SK-N-SH treated with all-trans-retinoic acid at 6 μM for 48 hours (cell line): ENCODE results near the gene COL4A2.
"Not testable (repeated sequence)": the region's sequence is repeated elsewhere in the genome, so short reads cannot be mapped to it uniquely, and the experiment has no call there.

Experiments used
- ATAC-seq: fragments of 200-7000 bp; cut with Tn5 transposase; 3 replicates; pipeline ENCODE4 v1.9.1; 2020; ENCODE audit warnings: mild to moderate bottlenecking, moderate library complexity
- ARNTL ChIP-seq: fragments of 450-650 bp; formaldehyde crosslinking; IDR thresholded peaks from 2 replicates; pipeline ENCODE4 v1.5.0; 2020; ENCODE audit warnings: low read depth, mild to moderate bottlenecking, moderate library complexity, borderline replicate concordance
- BACH2 ChIP-seq: fragments of 250-450 bp; sonication (Bioruptor Pico); IDR thresholded peaks from 2 replicates; pipeline ENCODE4 v1.9.0; 2021; ENCODE audit warnings: mild to moderate bottlenecking, borderline replicate concordance
- CSDC2 ChIP-seq: fragments of 250-450 bp; sonication (Bioruptor Pico); IDR thresholded peaks from 2 replicates; pipeline ENCODE4 v1.5.0; 2020; ENCODE audit warnings: mild to moderate bottlenecking, moderate library complexity
- ESRRG ChIP-seq: fragments of 250-450 bp; sonication (Bioruptor Pico); IDR thresholded peaks from 2 replicates; pipeline ENCODE4 v1.6.1; 2021; ENCODE audit warnings: mild to moderate bottlenecking
- GLIS3 ChIP-seq: fragments of 250-450 bp; sonication (Bioruptor Pico); IDR thresholded peaks from 2 replicates; pipeline ENCODE4 v1.5.0; 2020; ENCODE audit warnings: mild to moderate bottlenecking, moderate library complexity
- ISL1 ChIP-seq: fragments of 250-450 bp; sonication (Bioruptor Pico); IDR thresholded peaks from 2 replicates; pipeline ENCODE4 v2.1.2; 2022; ENCODE audit warnings: mild to moderate bottlenecking, moderate library complexity
- OSR1 ChIP-seq: fragments of 250-450 bp; sonication (Bioruptor Pico); IDR thresholded peaks from 2 replicates; pipeline ENCODE4 v1.8.0; 2022; ENCODE audit warnings: moderate library complexity, mild to moderate bottlenecking, inconsistent platforms
- PATZ1 ChIP-seq: fragments of 250-450 bp; sonication (Bioruptor Pico); IDR thresholded peaks from 2 replicates; pipeline ENCODE4 v1.8.0; 2020; ENCODE audit warnings: mild to moderate bottlenecking, moderate library complexity, borderline replicate concordance
- POU6F1 ChIP-seq: fragments of 250-450 bp; sonication (Bioruptor Pico); IDR thresholded peaks from 2 replicates; pipeline ENCODE4 v1.8.0; 2021; ENCODE audit warnings: low read depth, mild to moderate bottlenecking, moderate library complexity, borderline replicate concordance
- PPARA ChIP-seq: fragments of 250-450 bp; sonication (Bioruptor Pico); IDR thresholded peaks from 2 replicates; pipeline ENCODE4 v1.5.0; 2020; ENCODE audit warnings: mild to moderate bottlenecking, borderline replicate concordance
- SNAI2 ChIP-seq: fragments of 250-450 bp; sonication (Bioruptor Pico); IDR thresholded peaks from 2 replicates; pipeline ENCODE4 v1.5.0; 2020; ENCODE audit warnings: mild to moderate bottlenecking, moderate library complexity
- TCF4 ChIP-seq: fragments of 250-450 bp; sonication (Bioruptor Pico); IDR thresholded peaks from 2 replicates; pipeline ENCODE4 v1.8.0; 2021; ENCODE audit warnings: mild to moderate bottlenecking, moderate library complexity, borderline replicate concordance
- ZC3H10 ChIP-seq: fragments of 250-450 bp; sonication (Bioruptor Pico); IDR thresholded peaks from 2 replicates; pipeline ENCODE4 v1.5.1; 2021; ENCODE audit warnings: mild to moderate bottlenecking, moderate library complexity
- ZFP3 ChIP-seq: fragments of 250-450 bp; sonication (Bioruptor Pico); IDR thresholded peaks from 2 replicates; pipeline ENCODE4 v1.5.0; 2020; ENCODE audit warnings: mild to moderate bottlenecking, moderate library complexity
- ZFP30 ChIP-seq: fragments of 450-650 bp; formaldehyde crosslinking; IDR thresholded peaks from 2 replicates; pipeline ENCODE4 v1.5.0; 2022; ENCODE audit warnings: mild to moderate bottlenecking, moderate library complexity
- ZNF565 ChIP-seq: fragments of 450-650 bp; formaldehyde crosslinking; conservative IDR thresholded peaks from 2 replicates; pipeline ENCODE4 v1.5.0; 2020; ENCODE audit warnings: low read depth, mild to moderate bottlenecking, moderate library complexity
- ZNF70 ChIP-seq: fragments of 450-650 bp; formaldehyde crosslinking; IDR thresholded peaks from 2 replicates; pipeline ENCODE4 v1.5.0; 2020; ENCODE audit warnings: mild to moderate bottlenecking, moderate library complexity
- ZNF8 ChIP-seq: fragments of 450-650 bp; formaldehyde crosslinking; IDR thresholded peaks from 2 replicates; pipeline ENCODE4 v1.5.0; 2020; ENCODE audit warnings: mild to moderate bottlenecking, moderate library complexity
- TF ChIP-seq, protein P1 (sequence below): fragments of 250-450 bp; sonication (Bioruptor Pico); IDR thresholded peaks from 2 replicates; pipeline ENCODE4 v1.5.1; 2020; ENCODE audit warnings: low read depth, mild to moderate bottlenecking, moderate library complexity
- TF ChIP-seq, protein P2 (sequence below): fragments of 250-450 bp; sonication (Bioruptor Pico); IDR thresholded peaks from 2 replicates; pipeline ENCODE4 v1.5.1; 2021; ENCODE audit warnings: mild to moderate bottlenecking, moderate library complexity
- TF ChIP-seq, protein P3 (sequence below): fragments of 250-450 bp; sonication (Bioruptor Pico); IDR thresholded peaks from 2 replicates; pipeline ENCODE4 v1.5.0; 2020; ENCODE audit warnings: mild to moderate bottlenecking, moderate library complexity

Gene COL4A2

DNA sequence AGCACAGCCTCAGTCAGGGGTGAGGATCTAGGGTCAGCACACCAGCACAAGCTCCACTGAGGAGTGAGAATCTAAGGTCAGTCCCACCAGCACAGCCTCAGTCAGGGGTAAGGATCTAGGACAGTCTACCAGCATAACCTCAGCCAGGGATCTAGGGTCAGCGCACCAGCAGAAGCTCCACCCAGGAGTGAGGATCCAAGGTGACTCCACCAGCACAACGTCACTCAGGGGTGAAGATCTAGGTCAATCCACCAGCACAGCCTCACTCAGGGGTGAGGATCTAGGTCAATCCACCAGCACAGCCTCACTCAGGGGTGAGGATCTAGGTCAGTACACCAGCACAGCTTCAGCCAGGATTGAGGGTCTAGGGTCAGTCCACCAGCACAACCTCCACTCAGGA lies 189.9 kb downstream of the COL4A2 start:
- ATAC-seq = no peak
- TF ChIP-seq ZNF565 (CRISPR knock-in tag) (no peak), ZFP3 (no peak), ZNF70 (CRISPR knock-in tag) (no peak), PPARA (CRISPR knock-in tag) (no peak), BACH2 (CRISPR knock-in tag) (no peak), ESRRG (CRISPR knock-in tag) (no peak), PATZ1 (CRISPR knock-in tag) (no peak), GLIS3 (CRISPR knock-in tag) (no peak), SNAI2 (CRISPR knock-in tag) (no peak), ZC3H10 (no peak), ISL1 (CRISPR knock-in tag) (no peak), ZFP30 (no peak), TCF4 (CRISPR knock-in tag) (no peak), ARNTL (CRISPR knock-in tag) (no peak), OSR1 (no peak), CSDC2 (CRISPR knock-in tag) (no peak)
- TF ChIP-seq, protein P1, sequence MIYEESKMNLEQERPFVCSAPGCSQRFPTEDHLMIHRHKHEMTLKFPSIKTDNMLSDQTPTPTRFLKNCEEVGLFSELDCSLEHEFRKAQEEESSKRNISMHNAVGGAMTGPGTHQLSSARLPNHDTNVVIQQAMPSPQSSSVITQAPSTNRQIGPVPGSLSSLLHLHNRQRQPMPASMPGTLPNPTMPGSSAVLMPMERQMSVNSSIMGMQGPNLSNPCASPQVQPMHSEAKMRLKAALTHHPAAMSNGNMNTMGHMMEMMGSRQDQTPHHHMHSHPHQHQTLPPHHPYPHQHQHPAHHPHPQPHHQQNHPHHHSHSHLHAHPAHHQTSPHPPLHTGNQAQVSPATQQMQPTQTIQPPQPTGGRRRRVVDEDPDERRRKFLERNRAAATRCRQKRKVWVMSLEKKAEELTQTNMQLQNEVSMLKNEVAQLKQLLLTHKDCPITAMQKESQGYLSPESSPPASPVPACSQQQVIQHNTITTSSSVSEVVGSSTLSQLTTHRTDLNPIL (CRISPR knock-in tag) = no peak
- TF ChIP-seq, protein P2, sequence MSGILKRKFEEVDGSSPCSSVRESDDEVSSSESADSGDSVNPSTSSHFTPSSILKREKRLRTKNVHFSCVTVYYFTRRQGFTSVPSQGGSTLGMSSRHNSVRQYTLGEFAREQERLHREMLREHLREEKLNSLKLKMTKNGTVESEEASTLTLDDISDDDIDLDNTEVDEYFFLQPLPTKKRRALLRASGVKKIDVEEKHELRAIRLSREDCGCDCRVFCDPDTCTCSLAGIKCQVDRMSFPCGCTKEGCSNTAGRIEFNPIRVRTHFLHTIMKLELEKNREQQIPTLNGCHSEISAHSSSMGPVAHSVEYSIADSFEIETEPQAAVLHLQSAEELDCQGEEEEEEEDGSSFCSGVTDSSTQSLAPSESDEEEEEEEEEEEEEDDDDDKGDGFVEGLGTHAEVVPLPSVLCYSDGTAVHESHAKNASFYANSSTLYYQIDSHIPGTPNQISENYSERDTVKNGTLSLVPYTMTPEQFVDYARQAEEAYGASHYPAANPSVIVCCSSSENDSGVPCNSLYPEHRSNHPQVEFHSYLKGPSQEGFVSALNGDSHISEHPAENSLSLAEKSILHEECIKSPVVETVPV (CRISPR knock-in tag) = no peak
- TF ChIP-seq, protein P3, sequence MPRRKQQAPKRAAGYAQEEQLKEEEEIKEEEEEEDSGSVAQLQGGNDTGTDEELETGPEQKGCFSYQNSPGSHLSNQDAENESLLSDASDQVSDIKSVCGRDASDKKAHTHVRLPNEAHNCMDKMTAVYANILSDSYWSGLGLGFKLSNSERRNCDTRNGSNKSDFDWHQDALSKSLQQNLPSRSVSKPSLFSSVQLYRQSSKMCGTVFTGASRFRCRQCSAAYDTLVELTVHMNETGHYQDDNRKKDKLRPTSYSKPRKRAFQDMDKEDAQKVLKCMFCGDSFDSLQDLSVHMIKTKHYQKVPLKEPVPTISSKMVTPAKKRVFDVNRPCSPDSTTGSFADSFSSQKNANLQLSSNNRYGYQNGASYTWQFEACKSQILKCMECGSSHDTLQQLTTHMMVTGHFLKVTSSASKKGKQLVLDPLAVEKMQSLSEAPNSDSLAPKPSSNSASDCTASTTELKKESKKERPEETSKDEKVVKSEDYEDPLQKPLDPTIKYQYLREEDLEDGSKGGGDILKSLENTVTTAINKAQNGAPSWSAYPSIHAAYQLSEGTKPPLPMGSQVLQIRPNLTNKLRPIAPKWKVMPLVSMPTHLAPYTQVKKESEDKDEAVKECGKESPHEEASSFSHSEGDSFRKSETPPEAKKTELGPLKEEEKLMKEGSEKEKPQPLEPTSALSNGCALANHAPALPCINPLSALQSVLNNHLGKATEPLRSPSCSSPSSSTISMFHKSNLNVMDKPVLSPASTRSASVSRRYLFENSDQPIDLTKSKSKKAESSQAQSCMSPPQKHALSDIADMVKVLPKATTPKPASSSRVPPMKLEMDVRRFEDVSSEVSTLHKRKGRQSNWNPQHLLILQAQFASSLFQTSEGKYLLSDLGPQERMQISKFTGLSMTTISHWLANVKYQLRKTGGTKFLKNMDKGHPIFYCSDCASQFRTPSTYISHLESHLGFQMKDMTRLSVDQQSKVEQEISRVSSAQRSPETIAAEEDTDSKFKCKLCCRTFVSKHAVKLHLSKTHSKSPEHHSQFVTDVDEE = no peak

- ATAC-seq = not testable (repeated sequence)
These were observed 190.8 kb downstream of the COL4A2 start for GRCh38 chr13:110497896-110498295.

DNA sequence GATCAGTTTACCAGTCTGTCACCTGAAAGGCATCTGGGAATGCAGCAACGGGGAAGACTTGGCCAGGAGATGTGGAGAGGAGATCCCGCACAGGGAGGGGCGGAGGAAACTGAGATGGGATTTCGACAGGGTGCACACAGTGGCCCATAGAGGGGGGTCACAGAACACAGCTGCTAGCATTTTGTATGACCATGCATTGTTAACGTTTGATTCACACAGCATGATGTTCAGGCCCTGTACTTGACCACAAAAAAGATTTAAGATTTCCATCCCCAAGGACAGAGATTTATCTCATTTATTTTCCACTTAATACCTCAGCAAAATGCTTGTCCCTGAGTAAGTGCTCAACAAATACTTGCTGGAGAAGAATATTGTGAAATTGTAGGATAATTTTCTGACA lies 191.2 kb downstream of the COL4A2 start:
- ATAC-seq = no peak
- TF ChIP-seq ZFP3 = no peak
- no peak for TF ChIP-seq ZNF8 (CRISPR knock-in tag)
- TF ChIP-seq, protein P2 (CRISPR knock-in tag) = no peak
- no peak for TF ChIP-seq GLIS3 (CRISPR knock-in tag)
- TF ChIP-seq ZC3H10 = no peak
- no peak for TF ChIP-seq ARNTL (CRISPR knock-in tag)
- no peak for TF ChIP-seq PATZ1 (CRISPR knock-in tag)
- TF ChIP-seq ISL1 (CRISPR knock-in tag) = no peak
- TF ChIP-seq TCF4 (CRISPR knock-in tag) = no peak
- TF ChIP-seq CSDC2 (CRISPR knock-in tag) = no peak
- TF ChIP-seq OSR1 = no peak
- TF ChIP-seq ZFP30 = no peak
- no peak for TF ChIP-seq PPARA (CRISPR knock-in tag)
- TF ChIP-seq POU6F1 (CRISPR knock-in tag) = no peak
- no peak for TF ChIP-seq SNAI2 (CRISPR knock-in tag)
- no peak for TF ChIP-seq BACH2 (CRISPR knock-in tag)
- TF ChIP-seq ZNF70 (CRISPR knock-in tag) = no peak
